Femur (tissue), 1 donor: Measurements from ENCODE around the gene CIZ1.

Source experiments
- DNase-seq: peaks from one replicate; pipeline ENCODE4 v3.0.0-alpha.2; 2017

CIZ1 gene

GRCh38 chr9:128123451-128124080, 67.8 kb downstream of the CIZ1 start:
- no peak for DNase-seq

GRCh38 chr9:128122809-128123175, 68.6 kb downstream of the CIZ1 start:
- DNase-seq, result no peak

GRCh38 chr9:128121924-128122808, 69.2 kb downstream of the CIZ1 start:
- DNase-seq, result no peak

GRCh38 chr9:128121466-128121810, 69.9 kb downstream of the CIZ1 start:
- no peak for DNase-seq

- DNase-seq, result no peak
Observed at GRCh38 chr9:128120741-128121465, 70.5 kb downstream of the CIZ1 start.

- DNase-seq, result peak; percentile 4
Observed at GRCh38 chr9:128120061-128120740, 71.2 kb downstream of the CIZ1 start.

GRCh38 chr9:128118971-128119665, 72.3 kb downstream of the CIZ1 start:
- peak; percentile 30 for DNase-seq

- DNase-seq, result peak; percentile 14
Observed at GRCh38 chr9:128118472-128118857, 72.9 kb downstream of the CIZ1 start.

GRCh38 chr9:128117613-128118471, 73.5 kb downstream of the CIZ1 start:
- DNase-seq, result peak; percentile 96

- DNase-seq, result peak; percentile 14
Observed at GRCh38 chr9:128116104-128117083, 75.0 kb downstream of the CIZ1 start.
